ENCODE results near the gene TSPAN4.
A peak's percentile ranks its signal among the peaks of the same experiment; 100 is the strongest.

The TSPAN4 gene

GRCh38 chr11:842370-843002 is at the start of gene TSPAN4, which contains the start of gene POLR2L (continued):
- TF ChIP-seq, protein P1, sequence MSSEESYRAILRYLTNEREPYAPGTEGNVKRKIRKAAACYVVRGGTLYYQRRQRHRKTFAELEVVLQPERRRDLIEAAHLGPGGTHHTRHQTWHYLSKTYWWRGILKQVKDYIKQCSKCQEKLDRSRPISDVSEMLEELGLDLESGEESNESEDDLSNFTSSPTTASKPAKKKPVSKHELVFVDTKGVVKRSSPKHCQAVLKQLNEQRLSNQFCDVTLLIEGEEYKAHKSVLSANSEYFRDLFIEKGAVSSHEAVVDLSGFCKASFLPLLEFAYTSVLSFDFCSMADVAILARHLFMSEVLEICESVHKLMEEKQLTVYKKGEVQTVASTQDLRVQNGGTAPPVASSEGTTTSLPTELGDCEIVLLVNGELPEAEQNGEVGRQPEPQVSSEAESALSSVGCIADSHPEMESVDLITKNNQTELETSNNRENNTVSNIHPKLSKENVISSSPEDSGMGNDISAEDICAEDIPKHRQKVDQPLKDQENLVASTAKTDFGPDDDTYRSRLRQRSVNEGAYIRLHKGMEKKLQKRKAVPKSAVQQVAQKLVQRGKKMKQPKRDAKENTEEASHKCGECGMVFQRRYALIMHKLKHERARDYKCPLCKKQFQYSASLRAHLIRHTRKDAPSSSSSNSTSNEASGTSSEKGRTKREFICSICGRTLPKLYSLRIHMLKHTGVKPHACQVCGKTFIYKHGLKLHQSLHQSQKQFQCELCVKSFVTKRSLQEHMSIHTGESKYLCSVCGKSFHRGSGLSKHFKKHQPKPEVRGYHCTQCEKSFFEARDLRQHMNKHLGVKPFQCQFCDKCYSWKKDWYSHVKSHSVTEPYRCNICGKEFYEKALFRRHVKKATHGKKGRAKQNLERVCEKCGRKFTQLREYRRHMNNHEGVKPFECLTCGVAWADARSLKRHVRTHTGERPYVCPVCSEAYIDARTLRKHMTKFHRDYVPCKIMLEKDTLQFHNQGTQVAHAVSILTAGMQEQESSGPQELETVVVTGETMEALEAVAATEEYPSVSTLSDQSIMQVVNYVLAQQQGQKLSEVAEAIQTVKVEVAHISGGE (tag by site-specific recombination; conservative IDR thresholded peaks at IDR 0.05; ENCODE audit: low read depth) = no peak
- TF ChIP-seq ZFHX2 (tag by site-specific recombination; conservative IDR thresholded peaks at IDR 0.05) (peak; percentile 50; the same call in 1 of the 2 replicates), FEZF1 (tag by site-specific recombination; IDR thresholded peaks at IDR 0.05) (no peak), GLIS1 (tag by site-specific recombination; IDR thresholded peaks at IDR 0.05) (peak; percentile 27; the same call in 1 of the 2 replicates), ZNF433 (tag by site-specific recombination; IDR thresholded peaks at IDR 0.05; ENCODE audit: low read depth) (no peak), ZNF639 (tag by site-specific recombination; IDR thresholded peaks at IDR 0.05) (no peak), GFI1B (tag by site-specific recombination; IDR thresholded peaks at IDR 0.05) (no peak), ZSCAN30 (tag by site-specific recombination; IDR thresholded peaks at IDR 0.05) (peak; percentile 42; the same call in 1 of the 2 replicates), ZBTB8A (tag by site-specific recombination; IDR thresholded peaks at IDR 0.05) (no peak)
- TF ChIP-seq, protein P2, sequence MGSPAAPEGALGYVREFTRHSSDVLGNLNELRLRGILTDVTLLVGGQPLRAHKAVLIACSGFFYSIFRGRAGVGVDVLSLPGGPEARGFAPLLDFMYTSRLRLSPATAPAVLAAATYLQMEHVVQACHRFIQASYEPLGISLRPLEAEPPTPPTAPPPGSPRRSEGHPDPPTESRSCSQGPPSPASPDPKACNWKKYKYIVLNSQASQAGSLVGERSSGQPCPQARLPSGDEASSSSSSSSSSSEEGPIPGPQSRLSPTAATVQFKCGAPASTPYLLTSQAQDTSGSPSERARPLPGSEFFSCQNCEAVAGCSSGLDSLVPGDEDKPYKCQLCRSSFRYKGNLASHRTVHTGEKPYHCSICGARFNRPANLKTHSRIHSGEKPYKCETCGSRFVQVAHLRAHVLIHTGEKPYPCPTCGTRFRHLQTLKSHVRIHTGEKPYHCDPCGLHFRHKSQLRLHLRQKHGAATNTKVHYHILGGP (tag by site-specific recombination; IDR thresholded peaks at IDR 0.05) = no peak
- TF ChIP-seq, protein P3, sequence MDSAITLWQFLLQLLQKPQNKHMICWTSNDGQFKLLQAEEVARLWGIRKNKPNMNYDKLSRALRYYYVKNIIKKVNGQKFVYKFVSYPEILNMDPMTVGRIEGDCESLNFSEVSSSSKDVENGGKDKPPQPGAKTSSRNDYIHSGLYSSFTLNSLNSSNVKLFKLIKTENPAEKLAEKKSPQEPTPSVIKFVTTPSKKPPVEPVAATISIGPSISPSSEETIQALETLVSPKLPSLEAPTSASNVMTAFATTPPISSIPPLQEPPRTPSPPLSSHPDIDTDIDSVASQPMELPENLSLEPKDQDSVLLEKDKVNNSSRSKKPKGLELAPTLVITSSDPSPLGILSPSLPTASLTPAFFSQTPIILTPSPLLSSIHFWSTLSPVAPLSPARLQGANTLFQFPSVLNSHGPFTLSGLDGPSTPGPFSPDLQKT (IDR thresholded peaks at IDR 0.05; ENCODE audit: borderline replicate concordance, low read depth, low read length) = no peak
- TF ChIP-seq, protein P4, sequence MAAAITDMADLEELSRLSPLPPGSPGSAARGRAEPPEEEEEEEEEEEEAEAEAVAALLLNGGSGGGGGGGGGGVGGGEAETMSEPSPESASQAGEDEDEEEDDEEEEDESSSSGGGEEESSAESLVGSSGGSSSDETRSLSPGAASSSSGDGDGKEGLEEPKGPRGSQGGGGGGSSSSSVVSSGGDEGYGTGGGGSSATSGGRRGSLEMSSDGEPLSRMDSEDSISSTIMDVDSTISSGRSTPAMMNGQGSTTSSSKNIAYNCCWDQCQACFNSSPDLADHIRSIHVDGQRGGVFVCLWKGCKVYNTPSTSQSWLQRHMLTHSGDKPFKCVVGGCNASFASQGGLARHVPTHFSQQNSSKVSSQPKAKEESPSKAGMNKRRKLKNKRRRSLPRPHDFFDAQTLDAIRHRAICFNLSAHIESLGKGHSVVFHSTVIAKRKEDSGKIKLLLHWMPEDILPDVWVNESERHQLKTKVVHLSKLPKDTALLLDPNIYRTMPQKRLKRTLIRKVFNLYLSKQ (tag by site-specific recombination; IDR thresholded peaks at IDR 0.05; ENCODE audit: borderline replicate concordance) = no peak

GRCh38 chr11:792873-793272 is 49.8 kb upstream of the TSPAN4 start:
- CTCF ChIA-PET = interaction anchor here (0.7 kb wide), 1 partner anchor 45 kb away, joined by 6 read pairs; no protein-coding TSS in a partner anchor
- Histone ChIP-seq H3K4me1 (ENCODE audit: control insufficient read depth, insufficient read depth, low read length) (peaks cover 6% of the 10 kb centered on the region), H3K9me3 (ENCODE audit: control insufficient read depth, insufficient read depth, low read depth, low read length) (no peaks in the 10 kb centered on the region), H3K27ac (ENCODE audit: extremely low read depth, low read depth, low read length) (no peak overlapping the region), H3K4me3 (ENCODE audit: low read depth, low read length) (no peak overlapping the region), H3K36me3 (ENCODE audit: control insufficient read depth in 2 of 2, insufficient read depth in 1 of 2, low read length in 2 of 2) (peaks cover 0 to 33% of the 10 kb centered on the region in 2 experiments; a peak in 1 of 3 replicates)
- no peak for TF ChIP-seq ZNF202 (tag by site-specific recombination; IDR thresholded peaks at IDR 0.05; ENCODE audit: borderline replicate concordance)
- TF ChIP-seq BCL11B (tag by site-specific recombination; IDR thresholded peaks at IDR 0.05; ENCODE audit: low read depth) = peak; percentile 13; the same call in 1 of the 2 replicates
- no peak for TF ChIP-seq GLI4 (tag by site-specific recombination; IDR thresholded peaks at IDR 0.05)
- TF ChIP-seq EGR2 (tag by site-specific recombination; IDR thresholded peaks at IDR 0.05; ENCODE audit: low read depth) = peak; percentile 52; the same call in 1 of the 2 replicates
- POLR2A ChIA-PET = interaction anchor here (0.7 to 0.9 kb wide), 2 partner anchors 9 to 15 kb away, joined by 4 to 9 read pairs; no protein-coding TSS in a partner anchor

Data from HEK293 (cell line).